RWPE2 (cell line): ENCODE results near the gene APLP1.
A peak's percentile ranks its signal among the peaks of the same experiment; 100 is the strongest.

Source experiments
- ATAC-seq: fragments of 200-7000 bp; cut with Tn5 transposase; 3 replicates; pipeline ENCODE4 v1.9.1; 2021; ENCODE audit warnings: low read depth
- DNase-seq: peaks from one replicate; pipeline ENCODE4 v3.0.0-alpha.2; 2020; ENCODE audit warnings: low spot score
- H3K27ac ChIP-seq: fragments of 450-650 bp; 2 replicates; pipeline ENCODE4 v1.5.1; 2017; ENCODE audit warnings: mild to moderate bottlenecking; ENCODE audit not compliant: poor library complexity, severe bottlenecking
- H3K27me3 ChIP-seq: fragments of 250-450 bp; sonication (Bioruptor Pico); 2 replicates; pipeline ENCODE4 v1.5.1; 2021; ENCODE audit warnings: mild to moderate bottlenecking, moderate library complexity; ENCODE audit not compliant: insufficient read depth, poor library complexity, severe bottlenecking
- H3K36me3 ChIP-seq: fragments of 250-450 bp; sonication (Bioruptor Pico); 2 replicates; pipeline ENCODE4 v1.5.1; 2020; ENCODE audit warnings: low read depth, mild to moderate bottlenecking, moderate library complexity
- H3K4me1 ChIP-seq: fragments of 250-450 bp; sonication (Bioruptor Pico); 2 replicates; pipeline ENCODE4 v1.5.1; 2021; ENCODE audit warnings: mild to moderate bottlenecking, moderate library complexity; ENCODE audit not compliant: insufficient read depth, poor library complexity, severe bottlenecking
- H3K4me3 ChIP-seq: fragments of 250-450 bp; sonication (Bioruptor Pico); 2 replicates; pipeline ENCODE4 v1.5.1; 2021; ENCODE audit warnings: mild to moderate bottlenecking, moderate library complexity; ENCODE audit not compliant: severe bottlenecking
- H3K9me3 ChIP-seq: fragments of 250-450 bp; sonication (Bioruptor Pico); 2 replicates; pipeline ENCODE4 v1.5.1; 2021; ENCODE audit warnings: mild to moderate bottlenecking, moderate library complexity; ENCODE audit not compliant: severe bottlenecking
- CTCF ChIP-seq: fragments of 450-650 bp; IDR thresholded peaks from one replicate; pipeline ENCODE4 v1.5.1; 2017; ENCODE audit warnings: mild to moderate bottlenecking, moderate library complexity; ENCODE audit not compliant: poor library complexity, severe bottlenecking

Gene APLP1

GRCh38 chr19:35843676-35844481 lies 24.5 kb upstream of the APLP1 start:
- no peaks in the 10 kb centered on the region for H3K36me3 ChIP-seq
- DNase-seq (no peak), ATAC-seq (peak; percentile 37; the same call in 1 of the 3 replicates)
- H3K9me3 ChIP-seq = peaks cover 5% of the 10 kb centered on the region
- TF ChIP-seq CTCF = no peak
- H3K27ac ChIP-seq = no peak overlapping the region
- H3K4me3 ChIP-seq = no peak overlapping the region
- no peaks in the 10 kb centered on the region for H3K4me1 ChIP-seq
- peaks cover 29% of the 10 kb centered on the region for H3K27me3 ChIP-seq

DNA sequence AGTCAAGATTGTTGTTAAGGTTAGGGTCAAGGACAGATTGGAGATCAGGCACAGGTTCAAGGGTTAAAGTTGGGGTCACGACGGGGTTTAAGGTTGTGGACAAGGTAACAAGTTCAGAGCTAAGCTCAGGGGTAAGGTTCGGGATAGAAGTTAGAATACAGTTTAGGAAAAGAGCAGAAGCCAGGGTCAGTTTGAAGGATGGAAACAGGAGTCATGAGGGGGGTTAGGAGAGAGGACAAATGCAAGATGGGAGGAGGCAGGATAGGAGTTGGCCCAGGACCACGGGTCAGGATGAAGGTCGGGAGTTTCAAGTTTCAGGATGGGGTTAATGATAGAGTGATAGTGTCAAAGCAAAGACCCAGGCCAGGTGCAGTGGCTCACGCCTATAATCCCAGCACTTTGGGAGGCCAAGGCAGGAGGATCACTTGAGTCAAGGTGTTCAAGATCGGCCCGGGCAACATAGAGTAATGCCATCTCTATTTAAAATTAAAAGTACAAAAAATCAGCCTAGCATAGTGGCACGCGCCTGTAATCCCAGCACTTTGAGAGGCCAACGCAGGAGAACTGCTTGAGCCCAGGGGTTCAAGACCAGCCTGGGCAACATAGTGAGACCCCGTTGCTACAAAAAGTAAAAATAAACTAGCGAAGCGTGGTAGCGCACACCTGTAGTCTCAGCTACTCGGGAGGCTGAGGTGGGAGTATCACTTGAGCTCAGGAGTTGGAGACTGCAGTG lies 23.7 kb upstream of the APLP1 start:
- H3K27ac ChIP-seq = no peak overlapping the region
- DNase-seq = no peak
- peaks cover 29% of the 10 kb centered on the region for H3K27me3 ChIP-seq
- no peak for ATAC-seq
- no peaks in the 10 kb centered on the region for H3K36me3 ChIP-seq
- H3K4me3 ChIP-seq = no peak overlapping the region
- no peaks in the 10 kb centered on the region for H3K9me3 ChIP-seq
- TF ChIP-seq CTCF = no peak
- no peaks in the 10 kb centered on the region for H3K4me1 ChIP-seq

DNA sequence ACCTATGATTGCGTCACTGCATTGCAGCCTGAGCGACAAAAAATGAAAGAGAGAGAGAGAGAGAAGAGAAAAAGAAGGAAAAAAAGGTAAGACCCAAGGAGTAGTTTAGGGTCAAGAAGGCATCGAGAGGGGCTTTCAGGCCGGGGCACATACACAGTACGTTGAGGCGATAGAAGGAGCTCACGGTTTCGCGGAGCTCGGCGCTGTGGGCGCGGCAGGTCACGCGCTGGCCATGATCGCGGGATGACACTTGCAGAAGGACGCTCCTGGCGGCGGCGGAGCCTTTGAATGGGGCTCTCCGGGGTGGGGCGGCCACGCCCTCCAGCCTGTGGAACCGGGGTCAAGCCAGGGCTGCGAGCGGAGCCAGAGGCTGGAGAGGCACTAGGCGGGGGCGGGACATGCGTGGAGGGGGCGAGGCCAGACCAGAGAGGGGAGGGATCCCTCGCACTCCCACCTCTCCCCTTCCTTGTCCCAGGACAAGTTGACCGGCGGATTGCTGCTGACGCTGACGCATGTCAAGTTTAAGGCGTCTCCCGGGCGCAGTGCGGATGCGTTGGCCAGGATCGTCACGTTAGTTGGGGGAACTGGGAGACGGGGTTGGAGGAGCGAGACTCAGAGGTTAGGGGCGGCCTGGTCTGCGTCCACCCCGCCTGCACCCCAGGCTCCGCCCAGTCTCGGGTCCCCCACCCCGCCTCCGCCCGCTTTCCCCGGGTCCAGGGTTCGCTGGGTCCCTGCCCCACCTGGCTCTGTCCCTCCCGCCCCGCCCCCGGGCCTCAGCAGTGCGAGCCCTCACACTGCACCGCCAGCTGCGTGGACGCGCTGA lies 22.9 kb upstream of the APLP1 start:
- Histone ChIP-seq H3K27me3 (peaks cover 29% of the 10 kb centered on the region), H3K4me1 (no peaks in the 10 kb centered on the region), H3K9me3 (no peaks in the 10 kb centered on the region), H3K36me3 (no peaks in the 10 kb centered on the region), H3K27ac (no peak overlapping the region), H3K4me3 (peak overlapping the region; percentile 18)
- ATAC-seq (peak; percentile 63), DNase-seq (no peak)
- no peak for TF ChIP-seq CTCF

DNA sequence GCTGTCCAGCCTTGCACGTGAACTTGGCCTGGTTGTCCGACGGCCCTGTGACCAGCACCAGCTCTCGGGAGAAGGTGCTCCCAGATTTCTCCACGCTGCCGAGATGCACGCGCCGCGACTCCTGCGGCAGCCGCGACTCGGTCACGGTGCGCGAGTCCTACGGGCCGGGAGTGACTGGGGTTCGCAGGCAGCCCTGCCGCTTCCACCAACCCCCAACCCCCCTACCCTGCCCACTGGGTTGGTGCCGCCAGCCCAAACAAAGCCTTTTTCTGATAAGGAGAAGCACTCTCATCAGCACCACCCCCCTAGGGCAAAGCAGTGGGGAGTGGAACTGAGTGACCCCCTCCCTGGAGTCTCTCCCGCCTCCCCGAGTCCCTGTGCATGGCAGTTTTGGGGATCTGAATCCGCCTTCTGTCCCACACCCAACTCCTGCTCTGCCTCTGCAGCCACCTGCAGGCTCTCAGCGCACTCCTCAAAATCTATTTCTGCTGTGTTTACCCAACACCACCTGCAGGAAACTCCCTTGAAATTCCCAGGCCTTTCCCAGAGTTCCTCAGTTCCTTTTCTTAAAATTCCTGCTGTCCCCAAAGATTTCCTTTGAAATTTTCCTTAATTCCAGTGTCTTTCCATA lies 22.2 kb upstream of the APLP1 start:
- Histone ChIP-seq H3K4me3 (peak overlapping the region; percentile 18), H3K27me3 (peaks cover 29% of the 10 kb centered on the region)
- no peak for DNase-seq

More for the DNA sequence above, 22.2 kb upstream of the APLP1 start:
- TF ChIP-seq CTCF = no peak
- Histone ChIP-seq H3K27ac (no peak overlapping the region), H3K4me1 (no peaks in the 10 kb centered on the region), H3K36me3 (no peaks in the 10 kb centered on the region), H3K9me3 (no peaks in the 10 kb centered on the region)
- peak; percentile 40; the same call in 1 of the 3 replicates for ATAC-seq
